Effector CD8-positive, alpha-beta T cell (primary cell): ENCODE results near the gene HDAC5.
A peak's percentile ranks its signal among the peaks of the same experiment; 100 is the strongest.
"Not testable (repeated sequence)": the region's sequence is repeated elsewhere in the genome, so short reads cannot be mapped to it uniquely, and the experiment has no call there.

Experiments used
- DNase-seq: peaks from one replicate; lab custom pipeline; 2025; lab: John Stamatoyannopoulos, UW

The HDAC5 gene

DNA sequence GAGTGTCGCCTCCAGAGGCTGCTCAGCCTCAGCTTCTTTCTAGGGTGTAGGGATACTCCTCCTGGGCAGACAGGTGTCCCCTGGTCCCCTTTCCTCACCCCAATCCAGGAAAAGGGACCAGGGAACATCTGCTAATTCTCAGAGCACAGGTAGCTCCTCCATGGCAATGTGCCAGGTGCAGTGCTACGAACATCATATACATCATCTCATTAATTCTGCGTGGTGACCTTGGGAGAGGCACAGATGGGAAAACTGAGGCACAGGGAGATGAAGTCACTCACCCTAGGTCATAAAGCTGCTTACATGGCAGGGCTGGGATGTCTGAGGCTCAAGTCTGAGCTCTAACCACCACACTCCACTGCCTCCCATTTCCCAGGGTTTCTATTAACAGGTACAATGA, 11.7 kb downstream of the HDAC5 start:
- no peak for DNase-seq

DNA sequence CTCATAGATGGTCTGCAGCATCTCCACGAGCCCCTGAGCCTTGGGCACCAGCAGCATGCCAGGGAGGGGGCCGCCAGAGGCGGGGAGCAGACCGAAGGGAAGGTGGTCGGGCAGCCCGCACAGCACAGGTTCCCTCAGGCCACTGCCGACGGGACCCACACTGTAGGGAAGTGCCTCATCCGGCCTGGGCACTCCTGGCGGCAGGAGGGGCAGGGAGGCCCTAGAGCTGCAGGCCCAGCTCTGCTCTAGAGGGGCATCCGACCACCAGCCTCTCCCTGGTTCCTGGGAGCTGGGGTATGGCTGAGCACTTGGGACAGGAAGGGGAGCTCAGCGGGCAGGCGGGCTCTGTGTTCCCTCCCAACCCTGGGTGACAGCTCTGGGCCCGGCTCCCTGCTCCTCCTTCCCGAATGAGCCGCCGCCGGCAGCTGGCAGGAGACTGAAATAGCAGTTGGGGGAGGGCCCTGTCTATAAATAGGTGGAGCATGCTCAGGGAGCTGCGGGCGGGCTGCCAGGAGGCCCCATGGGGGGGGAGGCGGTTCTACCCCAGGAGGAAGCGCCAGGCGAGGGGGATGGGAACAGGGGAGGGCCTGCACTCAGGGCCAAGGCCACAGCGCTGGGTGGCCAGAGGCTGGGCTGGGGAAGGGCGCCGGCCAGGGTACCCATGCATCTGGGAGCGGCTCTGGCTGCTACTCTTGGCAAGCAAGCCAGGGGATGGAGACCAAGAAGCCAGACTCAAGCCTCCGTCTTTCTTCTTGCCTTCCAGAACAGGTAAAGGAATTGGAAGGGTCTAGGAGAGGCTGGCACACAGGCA, 12.4 kb downstream of the HDAC5 start:
- peak; percentile 48 for DNase-seq

DNA sequence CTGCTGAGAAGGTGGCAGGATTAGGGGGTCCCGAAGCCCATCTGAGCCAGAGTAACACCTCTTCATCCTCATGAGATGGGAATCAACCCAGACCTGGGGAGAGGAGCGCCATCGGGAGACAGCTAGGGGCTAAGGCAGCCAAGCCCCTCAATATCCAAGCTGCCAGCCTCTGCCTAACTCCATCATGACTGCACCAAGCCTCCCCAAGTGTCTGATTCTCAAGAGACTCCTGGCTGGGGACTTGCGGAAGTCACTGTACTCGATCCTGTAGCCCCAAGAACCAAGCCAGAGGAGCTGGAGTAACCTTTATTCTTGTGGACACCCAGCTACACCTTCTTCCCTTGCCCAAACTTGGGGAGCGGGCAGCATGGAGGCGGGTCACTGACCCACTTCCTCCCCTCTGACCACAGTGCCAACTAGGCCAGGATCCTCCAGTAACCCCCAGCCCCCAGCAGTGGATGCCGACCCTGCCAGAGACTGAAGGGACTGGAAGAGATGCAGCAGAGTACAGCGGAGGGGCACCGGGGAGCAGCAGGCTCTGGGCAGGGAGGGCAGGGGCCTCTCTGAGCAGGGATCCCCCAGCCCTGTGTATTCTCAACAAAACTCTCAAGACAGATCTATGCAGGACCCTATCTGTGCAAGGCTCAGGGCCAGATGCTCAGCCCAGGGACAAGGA, 13.3 kb downstream of the HDAC5 start:
- DNase-seq: no peak

DNA sequence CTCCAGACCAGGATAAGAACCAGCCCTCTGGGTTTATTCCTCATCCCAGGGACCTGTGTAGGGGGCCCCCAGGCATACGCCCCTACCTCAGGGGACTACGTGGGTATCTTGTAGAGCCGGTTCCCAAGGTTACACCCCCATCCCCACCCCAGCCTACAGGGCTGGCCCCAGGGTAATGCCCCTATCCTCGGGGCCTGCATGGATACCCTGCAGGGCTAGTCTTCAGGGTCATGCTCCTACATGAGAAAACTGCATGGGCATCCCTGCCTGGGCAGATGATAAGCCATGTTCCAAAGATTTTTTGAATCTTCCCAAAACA, 14.2 kb downstream of the HDAC5 start:
- no peak for DNase-seq

DNA sequence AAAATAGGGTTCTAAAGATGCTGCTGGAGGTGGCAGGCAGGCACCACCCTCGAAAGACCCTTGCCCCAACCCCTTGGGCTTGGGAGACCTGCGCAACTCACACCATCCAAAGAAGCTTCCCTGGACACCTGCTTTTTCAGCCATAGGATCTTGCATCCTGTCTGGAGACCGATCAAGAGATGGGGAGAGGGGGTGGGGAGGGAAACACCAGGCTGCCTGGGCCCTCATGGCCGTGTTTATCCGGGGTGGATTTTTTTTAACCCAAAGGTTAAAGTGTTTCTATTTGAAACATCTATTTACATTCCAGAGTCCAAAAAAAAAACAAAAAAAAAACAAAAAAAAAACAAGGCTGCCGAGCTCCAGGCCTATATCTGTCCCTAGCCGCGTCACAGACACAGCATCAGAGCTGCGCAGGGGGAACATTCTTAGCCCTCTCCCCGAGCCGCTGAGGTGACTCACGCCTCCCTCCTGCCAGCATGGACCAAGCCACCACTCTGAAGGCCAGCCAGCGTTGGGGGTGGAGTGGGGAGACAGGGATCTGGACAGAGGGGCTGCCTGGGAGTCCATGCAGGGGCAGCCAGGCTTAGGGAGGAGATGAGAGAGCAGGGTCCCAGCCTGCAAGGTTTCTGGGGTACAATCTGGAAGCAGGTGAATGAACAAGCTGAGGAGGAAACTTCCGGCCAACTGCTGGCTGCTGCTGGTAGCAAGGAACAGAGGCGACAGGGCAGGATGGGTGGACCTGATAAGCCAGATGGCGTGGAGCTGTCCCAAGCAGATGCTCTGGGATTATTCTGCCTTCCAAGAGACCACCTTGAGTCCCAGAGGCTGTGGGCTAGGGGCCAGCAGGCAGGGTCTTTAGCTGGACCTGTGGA, 14.8 kb downstream of the HDAC5 start:
- DNase-seq: no peak

- DNase-seq: no peak
These were observed 16.6 kb downstream of the HDAC5 start for GRCh38 chr17:44106801-44107200.

- no peak for DNase-seq
These were observed 17.5 kb downstream of the HDAC5 start for GRCh38 chr17:44105941-44106340.

- no peak for DNase-seq
These were observed 18.0 kb downstream of the HDAC5 start for GRCh38 chr17:44105483-44105882.

GRCh38 chr17:44102849-44103622, 20.4 kb downstream of the HDAC5 start:
- no peak for DNase-seq

DNA sequence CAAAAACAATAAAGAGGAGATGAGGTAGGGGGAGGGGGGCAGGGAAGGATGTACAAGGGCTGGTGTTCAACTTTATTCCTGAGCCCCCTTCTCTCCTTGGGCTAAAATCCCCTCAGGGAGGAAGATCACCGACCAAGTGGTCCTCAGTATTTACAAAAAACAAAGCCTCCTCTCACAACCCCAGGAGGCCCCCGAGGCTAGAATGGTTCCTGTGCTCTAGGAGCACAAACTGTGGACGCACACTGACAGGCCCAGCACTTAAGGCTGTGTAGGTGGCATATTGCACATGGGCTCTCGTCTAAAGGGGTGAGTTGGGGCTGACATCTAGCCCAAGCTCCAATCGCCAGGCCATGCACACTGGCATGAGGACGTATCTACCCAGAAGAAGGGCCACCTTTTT, 21.6 kb downstream of the HDAC5 start:
- not testable (repeated sequence) for DNase-seq

DNA sequence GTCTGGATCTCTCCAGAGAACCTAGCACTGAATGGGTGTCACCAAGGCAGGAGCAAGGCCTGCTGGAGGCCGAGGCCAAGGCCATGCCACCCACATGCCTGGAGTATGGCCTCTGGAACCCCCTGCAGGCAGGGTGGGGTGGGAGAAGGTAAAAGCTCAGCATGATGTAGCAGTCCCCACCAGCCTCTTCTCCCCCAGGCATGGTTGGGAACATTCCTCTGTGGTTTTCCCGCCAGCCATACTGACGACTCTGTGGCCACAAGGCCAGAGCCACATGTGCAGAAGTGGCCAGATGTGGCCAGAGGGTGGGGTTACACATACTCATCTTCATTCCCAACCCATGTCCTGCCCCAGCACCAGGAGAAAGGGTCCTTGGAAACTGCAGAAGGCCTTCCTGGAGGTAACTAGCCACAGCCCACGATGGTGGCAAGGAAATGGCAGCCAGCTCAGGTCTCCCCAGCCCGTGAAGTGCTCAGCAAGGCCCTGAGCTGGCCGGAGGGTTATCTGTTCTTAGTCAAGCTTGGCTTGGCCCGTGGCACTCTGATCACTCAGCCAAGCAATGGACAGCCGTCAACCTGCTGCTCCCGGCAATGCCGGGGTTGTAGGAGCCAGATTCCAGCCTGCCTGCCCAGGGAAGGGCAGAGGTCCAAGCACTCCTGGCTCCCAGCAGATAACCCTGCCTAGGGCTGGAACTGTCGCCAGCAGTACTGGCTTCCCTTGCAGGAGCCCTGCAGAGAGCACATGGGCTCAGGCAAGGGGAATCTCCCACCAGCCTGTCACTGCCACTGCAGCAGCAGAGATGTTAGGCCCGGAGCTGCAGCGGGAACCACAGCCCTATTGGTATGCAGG, 26.1 kb downstream of the HDAC5 start:
- no peak for DNase-seq

- DNase-seq: no peak
These were observed 27.6 kb downstream of the HDAC5 start for GRCh38 chr17:44095647-44096496.

GRCh38 chr17:44095388-44095646, 28.1 kb downstream of the HDAC5 start:
- DNase-seq: no peak

GRCh38 chr17:44094701-44095387, 28.6 kb downstream of the HDAC5 start:
- DNase-seq: no peak

- no peak for DNase-seq
These were observed 30.1 kb downstream of the HDAC5 start for GRCh38 chr17:44093231-44093900.

- DNase-seq: no peak
These were observed 31.4 kb downstream of the HDAC5 start for GRCh38 chr17:44092051-44092450.

DNA sequence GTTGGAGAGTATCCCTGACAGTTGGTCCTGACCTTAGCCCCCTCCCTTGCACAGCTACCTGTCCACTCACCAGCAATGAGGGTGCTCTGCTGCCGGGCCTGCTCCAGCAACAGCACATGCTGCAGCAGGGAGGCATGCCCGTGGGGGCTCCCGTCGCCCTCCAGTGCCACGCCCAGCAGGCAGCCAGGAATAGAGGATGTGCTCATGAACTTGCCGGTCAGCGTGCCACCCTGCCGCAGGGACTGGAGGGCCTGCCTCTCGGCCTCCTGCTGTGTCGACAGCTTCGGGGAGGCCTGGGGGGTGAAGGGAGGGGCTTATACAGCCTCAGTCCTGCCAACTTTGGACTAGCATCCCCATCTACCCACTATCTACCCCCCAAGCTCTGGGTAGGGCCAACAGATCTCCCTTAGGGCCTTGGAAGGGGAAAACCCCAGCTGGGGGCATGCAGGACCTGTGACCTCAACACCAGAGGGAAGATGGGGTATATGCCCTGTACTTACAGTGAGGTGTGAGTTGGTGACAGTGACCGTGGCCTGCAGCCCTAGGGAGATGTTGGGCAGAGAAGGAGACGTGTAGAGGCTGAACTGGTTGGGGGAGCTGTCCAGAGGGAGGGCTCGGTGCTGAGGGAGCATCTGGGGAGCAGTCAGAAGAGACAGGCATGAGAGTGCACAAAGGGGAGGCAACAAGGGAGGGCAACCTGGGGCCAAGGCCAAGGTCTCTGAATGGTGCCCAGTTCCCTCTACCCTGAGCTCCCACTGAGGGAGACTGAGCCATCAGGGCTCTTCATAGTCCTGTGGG, 32.0 kb downstream of the HDAC5 start:
- no peak for DNase-seq

- DNase-seq: no peak
These were observed 35.2 kb downstream of the HDAC5 start for GRCh38 chr17:44088254-44088653.
